HepG2 (cell line): ENCODE data around the gene ROCK1. TPM values are rescaled to one million over a fixed set of nuclear protein-coding genes. Genes with fewer than 3 reads are reported as not detected.

Experiments used
- ATAD3A ChIP-seq: sonication (generic); formaldehyde crosslinking; IDR thresholded peaks from 2 replicates; pipeline ENCODE4 v1.4.0; 2020; ENCODE audit warnings: missing genetic modification reagents
- GMEB2 ChIP-seq: IDR thresholded peaks from 2 replicates; pipeline ENCODE4 v1.6.1; 2016; ENCODE audit warnings: missing biosample characterization, missing genetic modification reagents, low read depth
- KMT2B ChIP-seq: IDR thresholded peaks from 2 replicates; pipeline ENCODE4 v1.6.1; 2016; ENCODE audit warnings: missing genetic modification reagents, missing compliant biosample characterization
- WIZ ChIP-seq: sonication (generic); formaldehyde crosslinking; IDR thresholded peaks from 2 replicates; pipeline ENCODE4 v1.5.1; 2020; ENCODE audit warnings: mild to moderate bottlenecking, missing genetic modification reagents
- ZBTB14 ChIP-seq: sonication (generic); formaldehyde crosslinking; IDR thresholded peaks from 2 replicates; pipeline ENCODE4 v1.4.0; 2020; ENCODE audit warnings: missing genetic modification reagents
- ZKSCAN1 ChIP-seq: fragments of 150-350 bp; IDR thresholded peaks from 2 replicates; pipeline ENCODE4 v1.6.1; 2014; ENCODE audit warnings: low read length
- ZNF17 ChIP-seq: sonication (generic); formaldehyde crosslinking; IDR thresholded peaks from 2 replicates; pipeline ENCODE4 v1.5.0; 2020; ENCODE audit warnings: mild to moderate bottlenecking, missing genetic modification reagents
- ZNF496 ChIP-seq: sonication (generic); formaldehyde crosslinking; IDR thresholded peaks from 2 replicates; pipeline ENCODE4 v1.8.1; 2023; ENCODE audit warnings: mild to moderate bottlenecking, moderate library complexity, missing genetic modification reagents; ENCODE audit not compliant: insufficient replicate concordance
- ZNF563 ChIP-seq: sonication (generic); formaldehyde crosslinking; IDR thresholded peaks from 2 replicates; pipeline ENCODE4 v1.8.0; 2022; ENCODE audit warnings: mild to moderate bottlenecking, moderate library complexity, missing genetic modification reagents
- ZNF589 ChIP-seq: sonication (generic); formaldehyde crosslinking; conservative IDR thresholded peaks from 2 replicates; pipeline ENCODE4 v1.8.0; 2022; ENCODE audit warnings: mild to moderate bottlenecking, moderate library complexity, missing genetic modification reagents
- polyA plus RNA-seq, 8 experiments: library from polyadenylated mRNA; depleted of rRNA in 3 of 8; stranded (reverse) in 7 of 8; unstranded in 1 of 8; fragments of >200 nt; fragmentation: Illumina TruSeq in 4 of 8; extraction: Trizol in 4 of 8; gene quantifications; 2 replicates each; pipeline versions ENCODE4 v1.2.1 to v1.2.3, GENCODE V29; 2011 to 2016; ENCODE audit warnings: low read depth in 4 of 8, missing spikeins in 1 of 8, mixed read lengths in 1 of 8; ENCODE audit not compliant: insufficient read depth in 1 of 8
- total RNA-seq, 5 experiments: library from RNA; depleted of rRNA; stranded (reverse); fragments of >200 nt; fragmentation: Illumina TruSeq; extraction: Trizol; gene quantifications; 2 replicates each; pipeline ENCODE4 v1.2.3, GENCODE V29; 2016; ENCODE audit warnings: low read depth in 1 of 5
- TF ChIP-seq, protein P1 (sequence below): sonication (generic); formaldehyde crosslinking; IDR thresholded peaks from 2 replicates; pipeline ENCODE4 v1.8.0; 2022; ENCODE audit warnings: missing genetic modification reagents, mild to moderate bottlenecking, inconsistent platforms, borderline replicate concordance
- TF ChIP-seq, protein P2 (sequence below): IDR thresholded peaks from 2 replicates; pipeline ENCODE4 v1.6.1; 2016; ENCODE audit warnings: control low read depth
- TF ChIP-seq, protein P3 (sequence below): sonication (generic); formaldehyde crosslinking; IDR thresholded peaks from 2 replicates; pipeline ENCODE4 v1.4.0; 2020; ENCODE audit warnings: missing genetic modification reagents
- TF ChIP-seq, protein P4 (sequence below): IDR thresholded peaks from 2 replicates; pipeline ENCODE4 v1.6.1; 2016; ENCODE audit warnings: low read depth, missing genetic modification reagents, missing compliant biosample characterization

Gene ROCK1
- total and polyA plus RNA-seq, 2 of the 13 experiments (the other 11 are each of a cell fraction or from before 2014, with no cell fraction given), result 10.5 to 27.2 TPM

DNA sequence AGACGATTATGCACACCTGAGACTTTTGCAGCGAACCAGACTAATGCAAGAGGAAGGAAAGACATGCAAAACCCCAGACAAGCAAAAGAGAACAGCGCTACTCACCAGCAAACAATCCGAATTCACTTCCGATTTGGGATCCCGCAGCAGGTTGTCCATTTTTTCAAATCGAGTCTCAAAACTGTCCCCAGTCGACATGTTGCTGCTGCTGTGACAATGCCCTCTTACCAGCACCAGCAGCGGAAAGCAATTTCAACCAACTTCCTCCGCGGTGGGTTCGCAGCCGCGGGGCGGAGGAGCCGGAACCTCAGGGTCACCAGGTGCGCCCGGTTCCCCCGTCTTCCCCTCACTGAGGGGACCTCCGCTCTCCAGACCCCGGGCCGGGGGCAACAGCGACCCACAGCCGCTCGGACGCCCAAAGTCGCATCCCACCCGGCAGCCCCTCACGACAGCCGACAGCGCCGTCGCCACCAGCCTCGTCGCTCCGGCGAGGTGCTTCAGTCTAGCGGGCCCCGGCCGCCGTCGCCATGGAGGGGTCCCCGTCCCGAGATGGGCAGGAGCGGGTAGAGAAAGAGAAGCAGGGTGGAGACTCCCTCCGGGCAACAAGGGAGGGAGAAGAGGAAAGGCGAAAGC, 784 bp downstream of the ROCK1 start (continued):
- TF ChIP-seq ZBTB14 (CRISPR knock-in tag), result no peak
- TF ChIP-seq, protein P1, sequence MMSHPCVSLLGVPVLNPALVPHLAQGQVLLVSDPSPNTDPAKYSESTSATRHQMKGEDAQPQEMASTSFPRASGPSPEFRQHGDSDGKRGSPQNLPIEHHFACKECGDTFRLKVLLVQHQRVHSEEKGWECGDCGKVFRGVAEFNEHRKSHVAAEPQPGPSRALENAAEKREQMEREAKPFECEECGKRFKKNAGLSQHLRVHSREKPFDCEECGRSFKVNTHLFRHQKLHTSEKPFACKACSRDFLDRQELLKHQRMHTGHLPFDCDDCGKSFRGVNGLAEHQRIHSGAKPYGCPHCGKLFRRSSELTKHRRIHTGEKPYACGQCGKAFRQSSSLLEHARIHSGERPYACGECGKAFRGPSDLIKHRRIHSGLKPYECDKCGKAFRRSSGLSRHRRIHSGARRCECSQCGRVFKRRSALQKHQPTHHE (CRISPR knock-in tag), result 0 out of 2 replicates have a peak, but pooled peaks have one; percentile 37
- TF ChIP-seq, protein P2, sequence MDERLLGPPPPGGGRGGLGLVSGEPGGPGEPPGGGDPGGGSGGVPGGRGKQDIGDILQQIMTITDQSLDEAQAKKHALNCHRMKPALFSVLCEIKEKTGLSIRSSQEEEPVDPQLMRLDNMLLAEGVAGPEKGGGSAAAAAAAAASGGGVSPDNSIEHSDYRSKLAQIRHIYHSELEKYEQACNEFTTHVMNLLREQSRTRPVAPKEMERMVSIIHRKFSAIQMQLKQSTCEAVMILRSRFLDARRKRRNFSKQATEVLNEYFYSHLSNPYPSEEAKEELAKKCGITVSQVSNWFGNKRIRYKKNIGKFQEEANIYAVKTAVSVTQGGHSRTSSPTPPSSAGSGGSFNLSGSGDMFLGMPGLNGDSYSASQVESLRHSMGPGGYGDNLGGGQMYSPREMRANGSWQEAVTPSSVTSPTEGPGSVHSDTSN, result no peak
- TF ChIP-seq ZNF563 (CRISPR knock-in tag), result peak; percentile 46; the same call in 1 of the 2 replicates
- TF ChIP-seq, protein P3, sequence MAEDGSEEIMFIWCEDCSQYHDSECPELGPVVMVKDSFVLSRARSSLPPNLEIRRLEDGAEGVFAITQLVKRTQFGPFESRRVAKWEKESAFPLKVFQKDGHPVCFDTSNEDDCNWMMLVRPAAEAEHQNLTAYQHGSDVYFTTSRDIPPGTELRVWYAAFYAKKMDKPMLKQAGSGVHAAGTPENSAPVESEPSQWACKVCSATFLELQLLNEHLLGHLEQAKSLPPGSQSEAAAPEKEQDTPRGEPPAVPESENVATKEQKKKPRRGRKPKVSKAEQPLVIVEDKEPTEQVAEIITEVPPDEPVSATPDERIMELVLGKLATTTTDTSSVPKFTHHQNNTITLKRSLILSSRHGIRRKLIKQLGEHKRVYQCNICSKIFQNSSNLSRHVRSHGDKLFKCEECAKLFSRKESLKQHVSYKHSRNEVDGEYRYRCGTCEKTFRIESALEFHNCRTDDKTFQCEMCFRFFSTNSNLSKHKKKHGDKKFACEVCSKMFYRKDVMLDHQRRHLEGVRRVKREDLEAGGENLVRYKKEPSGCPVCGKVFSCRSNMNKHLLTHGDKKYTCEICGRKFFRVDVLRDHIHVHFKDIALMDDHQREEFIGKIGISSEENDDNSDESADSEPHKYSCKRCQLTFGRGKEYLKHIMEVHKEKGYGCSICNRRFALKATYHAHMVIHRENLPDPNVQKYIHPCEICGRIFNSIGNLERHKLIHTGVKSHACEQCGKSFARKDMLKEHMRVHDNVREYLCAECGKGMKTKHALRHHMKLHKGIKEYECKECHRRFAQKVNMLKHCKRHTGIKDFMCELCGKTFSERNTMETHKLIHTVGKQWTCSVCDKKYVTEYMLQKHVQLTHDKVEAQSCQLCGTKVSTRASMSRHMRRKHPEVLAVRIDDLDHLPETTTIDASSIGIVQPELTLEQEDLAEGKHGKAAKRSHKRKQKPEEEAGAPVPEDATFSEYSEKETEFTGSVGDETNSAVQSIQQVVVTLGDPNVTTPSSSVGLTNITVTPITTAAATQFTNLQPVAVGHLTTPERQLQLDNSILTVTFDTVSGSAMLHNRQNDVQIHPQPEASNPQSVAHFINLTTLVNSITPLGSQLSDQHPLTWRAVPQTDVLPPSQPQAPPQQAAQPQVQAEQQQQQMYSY (CRISPR knock-in tag), result no peak
- no peak for TF ChIP-seq ZKSCAN1
- TF ChIP-seq ZNF496 (CRISPR knock-in tag), result no peak
- TF ChIP-seq ZNF589 (CRISPR knock-in tag), result no peak
- TF ChIP-seq ZNF17 (CRISPR knock-in tag), result no peak
- TF ChIP-seq WIZ (CRISPR knock-in tag), result 0 out of 2 replicates have a peak, but pooled peaks have one; percentile 56
- TF ChIP-seq ATAD3A, result 0 out of 2 replicates have a peak, but pooled peaks have one; percentile 6
- peak; percentile 57; the same call in 1 of the 2 replicates for TF ChIP-seq KMT2B (CRISPR knock-in tag)
- TF ChIP-seq, protein P4, sequence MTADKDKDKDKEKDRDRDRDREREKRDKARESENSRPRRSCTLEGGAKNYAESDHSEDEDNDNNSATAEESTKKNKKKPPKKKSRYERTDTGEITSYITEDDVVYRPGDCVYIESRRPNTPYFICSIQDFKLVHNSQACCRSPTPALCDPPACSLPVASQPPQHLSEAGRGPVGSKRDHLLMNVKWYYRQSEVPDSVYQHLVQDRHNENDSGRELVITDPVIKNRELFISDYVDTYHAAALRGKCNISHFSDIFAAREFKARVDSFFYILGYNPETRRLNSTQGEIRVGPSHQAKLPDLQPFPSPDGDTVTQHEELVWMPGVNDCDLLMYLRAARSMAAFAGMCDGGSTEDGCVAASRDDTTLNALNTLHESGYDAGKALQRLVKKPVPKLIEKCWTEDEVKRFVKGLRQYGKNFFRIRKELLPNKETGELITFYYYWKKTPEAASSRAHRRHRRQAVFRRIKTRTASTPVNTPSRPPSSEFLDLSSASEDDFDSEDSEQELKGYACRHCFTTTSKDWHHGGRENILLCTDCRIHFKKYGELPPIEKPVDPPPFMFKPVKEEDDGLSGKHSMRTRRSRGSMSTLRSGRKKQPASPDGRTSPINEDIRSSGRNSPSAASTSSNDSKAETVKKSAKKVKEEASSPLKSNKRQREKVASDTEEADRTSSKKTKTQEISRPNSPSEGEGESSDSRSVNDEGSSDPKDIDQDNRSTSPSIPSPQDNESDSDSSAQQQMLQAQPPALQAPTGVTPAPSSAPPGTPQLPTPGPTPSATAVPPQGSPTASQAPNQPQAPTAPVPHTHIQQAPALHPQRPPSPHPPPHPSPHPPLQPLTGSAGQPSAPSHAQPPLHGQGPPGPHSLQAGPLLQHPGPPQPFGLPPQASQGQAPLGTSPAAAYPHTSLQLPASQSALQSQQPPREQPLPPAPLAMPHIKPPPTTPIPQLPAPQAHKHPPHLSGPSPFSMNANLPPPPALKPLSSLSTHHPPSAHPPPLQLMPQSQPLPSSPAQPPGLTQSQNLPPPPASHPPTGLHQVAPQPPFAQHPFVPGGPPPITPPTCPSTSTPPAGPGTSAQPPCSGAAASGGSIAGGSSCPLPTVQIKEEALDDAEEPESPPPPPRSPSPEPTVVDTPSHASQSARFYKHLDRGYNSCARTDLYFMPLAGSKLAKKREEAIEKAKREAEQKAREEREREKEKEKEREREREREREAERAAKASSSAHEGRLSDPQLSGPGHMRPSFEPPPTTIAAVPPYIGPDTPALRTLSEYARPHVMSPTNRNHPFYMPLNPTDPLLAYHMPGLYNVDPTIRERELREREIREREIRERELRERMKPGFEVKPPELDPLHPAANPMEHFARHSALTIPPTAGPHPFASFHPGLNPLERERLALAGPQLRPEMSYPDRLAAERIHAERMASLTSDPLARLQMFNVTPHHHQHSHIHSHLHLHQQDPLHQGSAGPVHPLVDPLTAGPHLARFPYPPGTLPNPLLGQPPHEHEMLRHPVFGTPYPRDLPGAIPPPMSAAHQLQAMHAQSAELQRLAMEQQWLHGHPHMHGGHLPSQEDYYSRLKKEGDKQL, result no peak
- no peak for TF ChIP-seq GMEB2 (CRISPR knock-in tag)
